SK-N-MC (cell line): ENCODE results near the gene PBX4.

Experiments
- EZH2 ChIP-seq: fragments of 200-600 bp; sonication (generic); IDR thresholded peaks from one replicate; pipeline ENCODE4 v1.6.1; 2017; ENCODE audit warnings: antibody characterized with exemption
- FOXP2 ChIP-seq: optimal IDR thresholded peaks from 2 replicates; pipeline ENCODE3; 2011; ENCODE audit warnings: mild to moderate bottlenecking, moderate library complexity; ENCODE audit not compliant: insufficient read depth; ENCODE audit errors: extremely low read length, control extremely low read depth
- POLR2AphosphoS5 ChIP-seq: IDR thresholded peaks from 2 replicates; pipeline ENCODE4 v1.6.1; 2012; ENCODE audit warnings: mild to moderate bottlenecking, low read depth, low read length, borderline replicate concordance

DNA sequence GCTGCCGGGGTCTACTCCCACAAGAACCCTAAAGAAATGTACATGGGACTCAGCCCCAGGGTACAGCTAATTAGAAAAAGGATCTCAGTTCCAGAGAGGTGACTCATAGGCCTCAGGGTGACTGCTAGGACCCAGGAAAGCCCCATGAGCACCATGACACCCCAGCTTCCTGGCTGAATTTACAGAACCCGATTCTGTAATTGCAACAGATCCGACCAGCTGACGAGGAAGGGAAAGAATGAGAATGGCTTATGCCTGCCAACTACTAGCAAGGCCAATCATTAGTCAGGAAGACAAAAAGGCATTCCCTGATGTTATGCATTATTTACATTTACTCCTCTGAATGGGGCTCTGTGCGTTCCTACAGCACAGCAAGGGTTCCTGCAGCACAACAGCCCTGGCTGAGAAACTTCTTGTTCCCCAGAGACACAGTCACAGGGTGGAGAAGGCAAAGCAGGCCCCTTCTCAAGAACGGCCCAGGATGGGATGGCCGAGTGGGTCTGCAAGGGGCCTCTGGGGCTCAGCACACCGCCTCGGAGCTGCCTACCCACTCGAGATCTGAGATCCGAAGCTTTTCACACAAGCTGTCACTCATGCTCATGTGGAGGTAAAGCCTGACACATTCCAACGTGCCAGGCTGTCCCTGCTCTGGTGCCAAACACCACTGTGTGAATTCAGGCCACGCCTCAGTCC lies 27.2 kb downstream of the PBX4 start:
- TF ChIP-seq EZH2 (no peak), FOXP2 (no peak), POLR2AphosphoS5 (no peak)
